ENCODE measurements around the gene CACNA1F.

CACNA1F gene

DNA sequence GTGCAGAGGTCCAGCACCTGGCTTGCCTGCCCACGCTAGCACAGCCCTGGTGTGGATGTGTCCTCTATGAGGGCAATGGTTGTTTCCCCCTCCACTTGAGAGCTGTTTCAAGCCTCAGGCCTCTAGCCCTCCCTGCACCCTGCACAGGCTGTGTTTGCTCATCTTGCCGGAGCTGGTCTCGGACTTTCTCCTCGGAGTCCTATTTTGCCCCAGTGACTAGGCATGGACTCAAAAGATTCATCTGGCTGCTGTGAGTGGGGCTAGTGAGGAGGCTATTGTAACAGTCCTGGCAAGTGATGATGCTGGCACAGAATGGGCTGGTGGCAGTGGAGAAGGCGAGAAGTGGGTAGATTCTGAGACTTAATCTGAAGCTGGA is 25.6 kb upstream of the CACNA1F start:
- Histone ChIP-seq H3K9me3 (ENCODE audit: insufficient read depth, low read depth, low read length) (no peaks in the 10 kb centered on the region), H3K27me3 (ENCODE audit: insufficient read depth, low read length, poor library complexity, severe bottlenecking) (no peaks in the 10 kb centered on the region), H3F3A (ENCODE audit: low read depth) (no peaks in the 10 kb centered on the region), H3K4me1 (ENCODE audit: insufficient read depth, low read length, poor library complexity, severe bottlenecking) (no peaks in the 10 kb centered on the region), H3K4me3 (ENCODE audit: low read length, poor library complexity, severe bottlenecking) (no peak overlapping the region), H3K9ac (ENCODE audit: low read depth, low read length, poor library complexity, severe bottlenecking) (no peak overlapping the region), H3K4me2 (ENCODE audit: low read depth, low read length, poor library complexity, severe bottlenecking) (no peak overlapping the region), H3K36me3 (ENCODE audit: insufficient read depth, low read length) (no peaks in the 10 kb centered on the region), H2AFZ (ENCODE audit: low read length) (no peak overlapping the region), H3K9me2 (replicated peaks; ENCODE audit: low read depth, low read length) (no peaks in the 10 kb centered on the region), H4K20me1 (ENCODE audit: insufficient read depth, low read length, poor library complexity, severe bottlenecking) (no peaks in the 10 kb centered on the region), H3K79me2 (ENCODE audit: insufficient read depth, low read length) (no peaks in the 10 kb centered on the region)
- TF ChIP-seq EZH2phosphoT487 (IDR thresholded peaks at IDR 0.05; ENCODE audit: borderline replicate concordance): no peak
- TF ChIP-seq, protein P1, sequence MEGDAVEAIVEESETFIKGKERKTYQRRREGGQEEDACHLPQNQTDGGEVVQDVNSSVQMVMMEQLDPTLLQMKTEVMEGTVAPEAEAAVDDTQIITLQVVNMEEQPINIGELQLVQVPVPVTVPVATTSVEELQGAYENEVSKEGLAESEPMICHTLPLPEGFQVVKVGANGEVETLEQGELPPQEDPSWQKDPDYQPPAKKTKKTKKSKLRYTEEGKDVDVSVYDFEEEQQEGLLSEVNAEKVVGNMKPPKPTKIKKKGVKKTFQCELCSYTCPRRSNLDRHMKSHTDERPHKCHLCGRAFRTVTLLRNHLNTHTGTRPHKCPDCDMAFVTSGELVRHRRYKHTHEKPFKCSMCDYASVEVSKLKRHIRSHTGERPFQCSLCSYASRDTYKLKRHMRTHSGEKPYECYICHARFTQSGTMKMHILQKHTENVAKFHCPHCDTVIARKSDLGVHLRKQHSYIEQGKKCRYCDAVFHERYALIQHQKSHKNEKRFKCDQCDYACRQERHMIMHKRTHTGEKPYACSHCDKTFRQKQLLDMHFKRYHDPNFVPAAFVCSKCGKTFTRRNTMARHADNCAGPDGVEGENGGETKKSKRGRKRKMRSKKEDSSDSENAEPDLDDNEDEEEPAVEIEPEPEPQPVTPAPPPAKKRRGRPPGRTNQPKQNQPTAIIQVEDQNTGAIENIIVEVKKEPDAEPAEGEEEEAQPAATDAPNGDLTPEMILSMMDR (conservative IDR thresholded peaks at IDR 0.05; ENCODE audit: low read length): no peak

DNA sequence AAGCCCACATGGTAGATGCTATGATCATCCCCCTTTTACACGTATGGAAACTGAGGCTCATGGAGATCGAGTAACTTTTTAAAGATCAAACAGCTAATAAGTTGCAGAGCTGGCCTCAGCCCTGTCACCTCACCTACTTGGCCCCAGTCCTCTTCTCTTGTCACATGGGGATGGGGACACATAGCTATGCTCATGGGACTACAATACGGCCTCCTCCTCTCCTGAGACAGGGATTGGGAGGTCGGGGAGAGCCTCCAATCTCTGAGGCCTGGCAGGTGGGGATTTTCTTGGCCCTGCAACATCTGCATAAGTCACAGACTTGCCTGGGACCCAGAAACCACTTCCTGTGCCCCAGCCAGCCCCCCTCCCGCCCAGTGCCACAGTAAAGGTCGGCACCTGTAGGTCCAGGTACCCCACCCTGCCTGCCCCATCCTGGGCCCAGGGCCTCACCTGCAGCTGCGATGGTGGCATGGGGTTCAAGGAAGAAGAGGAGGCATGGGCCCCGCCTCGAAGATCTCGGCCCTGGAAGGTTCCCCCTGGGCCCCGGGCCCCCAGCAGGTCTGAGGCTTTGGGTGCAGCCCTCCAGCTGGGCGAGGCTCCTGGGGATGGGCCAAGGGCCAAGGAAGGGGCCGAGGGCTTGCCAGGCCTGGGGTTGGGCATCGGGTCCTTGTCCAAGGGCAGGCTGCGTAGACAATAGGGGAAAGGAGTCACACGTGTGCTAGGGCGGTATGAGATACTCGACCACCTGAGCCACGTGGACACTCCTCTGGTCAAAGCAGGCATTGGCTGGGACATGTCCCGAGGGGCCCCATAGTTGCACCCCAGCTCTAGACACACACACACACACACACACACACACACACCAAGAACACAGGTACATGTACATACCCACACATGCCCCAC is 25.0 kb upstream of the CACNA1F start:
- no peaks in the 10 kb centered on the region for H3K9me3 ChIP-seq (ENCODE audit: insufficient read depth, low read depth, low read length)
- TF ChIP-seq, protein P1 (conservative IDR thresholded peaks at IDR 0.05; ENCODE audit: low read length): no peak
- no peak for TF ChIP-seq EZH2phosphoT487 (IDR thresholded peaks at IDR 0.05; ENCODE audit: borderline replicate concordance)
- no peaks in the 10 kb centered on the region for H3K27me3 ChIP-seq (ENCODE audit: insufficient read depth, low read length, poor library complexity, severe bottlenecking)
- no peaks in the 10 kb centered on the region for H3F3A ChIP-seq (ENCODE audit: low read depth)
- H2AFZ ChIP-seq (ENCODE audit: low read length): no peak overlapping the region
- no peaks in the 10 kb centered on the region for H4K20me1 ChIP-seq (ENCODE audit: insufficient read depth, low read length, poor library complexity, severe bottlenecking)
- H3K9me2 ChIP-seq (replicated peaks; ENCODE audit: low read depth, low read length): no peaks in the 10 kb centered on the region
- H3K4me1 ChIP-seq (ENCODE audit: insufficient read depth, low read length, poor library complexity, severe bottlenecking): no peaks in the 10 kb centered on the region
- no peaks in the 10 kb centered on the region for H3K36me3 ChIP-seq (ENCODE audit: insufficient read depth, low read length)
- no peaks in the 10 kb centered on the region for H3K79me2 ChIP-seq (ENCODE audit: insufficient read depth, low read length)
- no peak overlapping the region for H3K4me3 ChIP-seq (ENCODE audit: low read length, poor library complexity, severe bottlenecking)
- H3K4me2 ChIP-seq (ENCODE audit: low read depth, low read length, poor library complexity, severe bottlenecking): no peak overlapping the region
- no peak overlapping the region for H3K9ac ChIP-seq (ENCODE audit: low read depth, low read length, poor library complexity, severe bottlenecking)

DNA sequence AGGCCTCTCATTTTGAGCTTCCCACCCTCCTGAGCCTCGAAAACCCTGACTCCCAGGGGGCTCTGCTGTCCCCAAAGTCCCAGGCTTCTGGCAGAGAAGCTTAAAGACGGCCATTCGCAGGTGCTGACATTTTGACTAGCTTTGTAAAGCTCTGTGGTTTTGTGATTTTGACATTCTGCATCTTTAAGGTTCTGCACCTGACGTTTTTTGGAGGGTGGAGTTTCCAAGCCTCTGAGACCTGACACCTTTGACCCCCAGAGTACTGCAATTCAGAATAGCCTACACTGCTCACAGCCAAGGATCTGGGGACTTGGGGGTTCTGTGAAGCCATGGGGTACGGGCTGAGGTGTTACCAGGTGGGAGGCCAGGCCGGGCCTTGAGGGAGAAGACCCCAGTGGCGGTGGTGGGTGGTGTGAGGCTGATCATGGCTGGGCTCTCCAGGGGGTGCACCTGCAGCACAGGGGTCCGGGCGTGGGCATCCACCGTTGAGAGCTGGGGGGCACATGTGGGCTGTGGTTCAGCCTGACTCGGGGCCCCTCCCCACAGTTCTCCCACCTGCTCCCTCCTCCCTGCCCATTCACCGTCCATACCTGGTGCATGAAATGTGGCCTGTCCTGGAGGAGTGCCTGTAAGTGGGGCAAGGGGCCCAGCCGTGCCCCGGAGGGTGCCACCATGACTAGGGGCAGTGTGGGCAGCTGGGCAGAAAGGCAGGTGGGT is 24.1 kb upstream of the CACNA1F start:
- Histone ChIP-seq H4K20me1 (ENCODE audit: insufficient read depth, low read length, poor library complexity, severe bottlenecking) (no peaks in the 10 kb centered on the region), H3K9ac (ENCODE audit: low read depth, low read length, poor library complexity, severe bottlenecking) (no peak overlapping the region), H3K27me3 (ENCODE audit: insufficient read depth, low read length, poor library complexity, severe bottlenecking) (no peaks in the 10 kb centered on the region), H2AFZ (ENCODE audit: low read length) (no peak overlapping the region), H3K4me2 (ENCODE audit: low read depth, low read length, poor library complexity, severe bottlenecking) (no peak overlapping the region), H3K4me3 (ENCODE audit: low read length, poor library complexity, severe bottlenecking) (no peak overlapping the region), H3K79me2 (ENCODE audit: insufficient read depth, low read length) (no peaks in the 10 kb centered on the region), H3K36me3 (ENCODE audit: insufficient read depth, low read length) (no peaks in the 10 kb centered on the region), H3K4me1 (ENCODE audit: insufficient read depth, low read length, poor library complexity, severe bottlenecking) (no peaks in the 10 kb centered on the region), H3K9me3 (ENCODE audit: insufficient read depth, low read depth, low read length) (no peaks in the 10 kb centered on the region), H3F3A (ENCODE audit: low read depth) (no peaks in the 10 kb centered on the region), H3K9me2 (replicated peaks; ENCODE audit: low read depth, low read length) (no peaks in the 10 kb centered on the region)
- no peak for TF ChIP-seq EZH2phosphoT487 (IDR thresholded peaks at IDR 0.05; ENCODE audit: borderline replicate concordance)
- TF ChIP-seq, protein P1 (conservative IDR thresholded peaks at IDR 0.05; ENCODE audit: low read length): no peak
